HFFc6 (cell line): ENCODE data around the gene VAC14. TPM values are rescaled to one million over a fixed set of nuclear protein-coding genes. Genes with fewer than 3 reads are reported as not detected.
A peak's percentile ranks its signal among the peaks of the same experiment; 100 is the strongest.

Experiments used
- DNase-seq: peaks from one replicate; pipeline ENCODE4 v3.0.0-alpha.2; 2018
- H3K27ac Mint-ChIP-seq: 2 replicates; pipeline ENCODE4 v1.8.0; 2020; ENCODE audit warnings: mild to moderate bottlenecking, mixed read lengths
- H3K27me3 Mint-ChIP-seq: 2 replicates; pipeline ENCODE4 v1.8.0; 2021; ENCODE audit warnings: mild to moderate bottlenecking, moderate library complexity, mixed read lengths; ENCODE audit not compliant: insufficient read depth
- H3K36me3 Mint-ChIP-seq: 2 replicates; pipeline ENCODE4 v1.8.0; 2021; ENCODE audit warnings: low read depth, mixed read lengths
- H3K4me1 Mint-ChIP-seq: 2 replicates; pipeline ENCODE4 v1.8.0; 2020; ENCODE audit warnings: low read depth, mixed read lengths
- H3K4me3 Mint-ChIP-seq: 2 replicates; pipeline ENCODE4 v1.8.0; 2020; ENCODE audit warnings: mild to moderate bottlenecking, moderate library complexity, mixed read lengths
- H3K9me3 Mint-ChIP-seq: 2 replicates; pipeline ENCODE4 v1.8.0; 2020; ENCODE audit warnings: mild to moderate bottlenecking, mixed read lengths
- total RNA-seq, 6 experiments: library from RNA; stranded (reverse); fragmentation: NEBNext Ultra II Directional; extraction: Animal tissue kit (Norgen Biotek cat#: 25700); gene quantifications; 2 replicates in 1 of 6; 3 replicates in 5 of 6; pipeline ENCODE4 v1.2.3, GENCODE V29; 2021
- TF ChIP-seq, protein P1 (sequence below): fragments of 200-600 bp; sonication (generic); IDR thresholded peaks from 2 replicates; pipeline ENCODE4 v1.5.0; 2021; ENCODE audit warnings: antibody characterized with exemption, mild to moderate bottlenecking

The VAC14 gene
- total RNA-seq, 6 experiments from 2014 or later, result 34.5 to 45.5 (median 37.6) TPM

DNA sequence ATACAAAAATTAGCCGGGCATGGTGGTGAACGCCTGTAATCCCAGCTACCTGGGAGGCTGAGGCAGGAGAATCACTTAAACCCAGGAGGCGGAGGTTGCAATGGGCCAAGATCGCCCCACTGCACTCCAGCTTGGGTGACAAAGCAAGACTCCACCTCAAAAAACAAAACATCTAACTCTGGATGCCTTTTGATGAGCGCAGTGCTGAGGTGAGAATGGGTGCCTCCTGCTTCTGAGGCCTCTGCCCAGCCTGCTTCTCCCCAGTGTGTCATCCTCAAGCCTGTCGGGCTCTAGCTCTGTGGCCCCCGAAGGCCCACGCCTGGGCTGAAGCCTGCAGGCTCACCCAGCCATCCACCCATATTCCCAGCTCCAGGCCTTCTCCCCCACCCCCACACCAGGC lies 104.6 kb downstream of the VAC14 start:
- no peak for DNase-seq
- H3K36me3 Mint-ChIP-seq, result peaks cover 12% of the 10 kb centered on the region; the same call in 1 of the 2 replicates
- H3K4me1 Mint-ChIP-seq, result peaks cover 53% of the 10 kb centered on the region
- TF ChIP-seq, protein P1, sequence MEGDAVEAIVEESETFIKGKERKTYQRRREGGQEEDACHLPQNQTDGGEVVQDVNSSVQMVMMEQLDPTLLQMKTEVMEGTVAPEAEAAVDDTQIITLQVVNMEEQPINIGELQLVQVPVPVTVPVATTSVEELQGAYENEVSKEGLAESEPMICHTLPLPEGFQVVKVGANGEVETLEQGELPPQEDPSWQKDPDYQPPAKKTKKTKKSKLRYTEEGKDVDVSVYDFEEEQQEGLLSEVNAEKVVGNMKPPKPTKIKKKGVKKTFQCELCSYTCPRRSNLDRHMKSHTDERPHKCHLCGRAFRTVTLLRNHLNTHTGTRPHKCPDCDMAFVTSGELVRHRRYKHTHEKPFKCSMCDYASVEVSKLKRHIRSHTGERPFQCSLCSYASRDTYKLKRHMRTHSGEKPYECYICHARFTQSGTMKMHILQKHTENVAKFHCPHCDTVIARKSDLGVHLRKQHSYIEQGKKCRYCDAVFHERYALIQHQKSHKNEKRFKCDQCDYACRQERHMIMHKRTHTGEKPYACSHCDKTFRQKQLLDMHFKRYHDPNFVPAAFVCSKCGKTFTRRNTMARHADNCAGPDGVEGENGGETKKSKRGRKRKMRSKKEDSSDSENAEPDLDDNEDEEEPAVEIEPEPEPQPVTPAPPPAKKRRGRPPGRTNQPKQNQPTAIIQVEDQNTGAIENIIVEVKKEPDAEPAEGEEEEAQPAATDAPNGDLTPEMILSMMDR, result no peak
- peak overlapping the region; percentile 77 for H3K27ac Mint-ChIP-seq
- no peaks in the 10 kb centered on the region for H3K27me3 Mint-ChIP-seq
- no peaks in the 10 kb centered on the region for H3K9me3 Mint-ChIP-seq
- H3K4me3 Mint-ChIP-seq, result no peak overlapping the region

DNA sequence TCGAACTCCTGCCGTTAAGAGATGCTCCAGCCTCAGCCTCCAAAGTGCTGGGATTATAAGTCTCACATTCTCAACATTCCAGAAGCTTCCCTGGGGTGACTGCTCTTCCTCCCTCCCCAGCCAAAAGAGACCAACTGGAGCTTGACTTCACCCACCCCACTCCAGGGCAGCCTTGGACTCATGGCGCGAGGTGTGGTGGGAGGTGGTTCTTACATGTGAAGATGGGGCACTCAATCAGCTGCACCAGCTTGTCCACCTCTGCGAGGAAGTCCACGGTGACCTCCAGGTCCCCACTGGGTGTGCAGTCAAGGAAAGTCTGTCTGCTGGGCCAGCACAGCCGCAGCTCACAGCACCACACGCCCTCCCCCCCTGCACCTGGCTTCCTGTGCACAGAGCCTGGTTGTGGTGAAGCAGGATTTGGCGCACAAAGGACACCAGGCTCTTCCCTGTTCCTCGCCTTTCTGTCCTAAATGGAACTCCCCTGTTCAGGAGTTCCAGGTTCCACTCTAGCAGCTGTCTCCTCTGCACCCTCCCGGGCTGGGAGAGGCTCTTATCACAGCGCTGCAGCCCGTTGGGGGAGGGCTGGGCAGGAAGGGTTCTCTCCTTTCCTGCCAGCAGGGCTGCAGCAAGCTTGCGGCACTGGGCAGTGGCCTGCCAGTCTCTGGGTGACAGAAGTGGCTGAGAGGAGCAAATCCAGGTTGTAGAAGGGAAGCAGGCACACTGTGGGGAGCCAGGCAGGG lies 105.5 kb downstream of the VAC14 start:
- no peak for DNase-seq
- Mint-ChIP-seq H3K4me3 (peak overlapping the region; percentile 4; the same call in 1 of the 2 replicates), H3K4me1 (peaks cover 57% of the 10 kb centered on the region), H3K9me3 (no peaks in the 10 kb centered on the region), H3K36me3 (peaks cover 12% of the 10 kb centered on the region; the same call in 1 of the 2 replicates), H3K27me3 (peaks cover 3% of the 10 kb centered on the region; the same call in 1 of the 2 replicates), H3K27ac (peak overlapping the region; percentile 77)
- TF ChIP-seq, protein P1, result no peak

DNA sequence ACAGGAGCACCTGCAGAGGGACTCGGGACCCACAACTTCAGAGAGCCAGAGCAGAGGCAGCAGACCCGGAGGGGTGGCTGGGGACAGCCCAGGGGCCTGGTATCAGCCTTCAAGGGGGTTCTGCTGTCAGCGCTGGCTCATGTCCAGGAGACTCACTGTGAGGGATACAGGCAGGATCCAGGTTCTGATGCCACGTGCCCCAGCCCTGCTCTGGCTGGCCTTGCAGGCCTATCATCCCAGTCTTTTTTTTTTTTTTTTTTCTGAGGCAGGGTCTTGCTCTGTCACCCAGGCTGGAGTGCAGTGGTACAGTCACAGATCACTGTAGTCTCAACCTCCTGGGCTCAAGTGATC lies 106.1 kb downstream of the VAC14 start:
- Mint-ChIP-seq H3K4me1 (peaks cover 57% of the 10 kb centered on the region), H3K4me3 (no peak overlapping the region; the same call in 1 of the 2 replicates), H3K9me3 (no peaks in the 10 kb centered on the region), H3K27ac (peak overlapping the region; percentile 77), H3K36me3 (peaks cover 12% of the 10 kb centered on the region; the same call in 1 of the 2 replicates), H3K27me3 (peaks cover 5% of the 10 kb centered on the region; the same call in 1 of the 2 replicates)
- DNase-seq, result no peak
- TF ChIP-seq, protein P1, result no peak

DNA sequence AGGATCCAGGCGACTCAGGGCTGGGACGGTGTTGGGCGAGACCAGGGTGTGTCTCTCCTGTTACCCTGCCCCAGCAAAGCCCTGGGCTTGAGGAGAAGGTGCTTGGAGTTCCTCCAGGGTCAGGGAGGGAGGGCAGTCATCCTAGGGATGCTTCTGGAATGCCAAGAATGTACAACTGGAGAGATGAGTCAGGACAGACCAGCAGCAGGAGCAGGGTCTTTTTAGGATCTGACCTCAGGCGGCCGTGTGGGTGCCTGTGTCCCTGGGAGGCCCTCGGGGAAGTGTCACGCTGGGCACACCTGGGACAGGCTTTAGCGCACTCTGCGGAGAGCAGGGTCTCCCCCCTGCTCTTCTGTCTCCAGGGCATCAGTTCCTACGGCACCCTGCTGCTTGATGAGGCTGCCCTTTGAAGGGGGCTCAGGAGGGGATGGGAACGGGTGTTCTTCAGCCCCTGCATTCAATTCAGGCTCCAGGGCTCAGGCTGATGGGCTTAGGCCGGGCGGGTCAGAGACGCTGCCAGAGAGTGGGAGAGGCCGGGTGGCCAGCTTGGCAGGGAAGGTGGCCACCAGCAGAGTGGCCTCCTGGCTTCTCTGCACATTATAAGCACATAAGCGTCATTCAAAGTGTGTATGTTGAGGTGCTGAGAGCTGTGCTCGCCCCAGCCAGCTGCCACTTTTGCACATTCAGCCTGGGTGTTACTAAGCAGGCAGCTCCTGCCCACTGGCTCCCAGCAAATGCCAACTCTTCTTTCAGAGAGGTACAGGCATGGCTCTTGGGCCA lies 106.7 kb downstream of the VAC14 start:
- Mint-ChIP-seq H3K4me1 (peaks cover 57% of the 10 kb centered on the region), H3K36me3 (peaks cover 11% of the 10 kb centered on the region; the same call in 1 of the 2 replicates), H3K27me3 (peaks cover 5% of the 10 kb centered on the region; the same call in 1 of the 2 replicates), H3K4me3 (0 out of 2 replicates have a peak overlapping the region, but pooled peaks have one; percentile 47), H3K27ac (peak overlapping the region; percentile 77), H3K9me3 (no peaks in the 10 kb centered on the region)
- DNase-seq, result peak; percentile 78
- TF ChIP-seq, protein P1, result no peak

DNA sequence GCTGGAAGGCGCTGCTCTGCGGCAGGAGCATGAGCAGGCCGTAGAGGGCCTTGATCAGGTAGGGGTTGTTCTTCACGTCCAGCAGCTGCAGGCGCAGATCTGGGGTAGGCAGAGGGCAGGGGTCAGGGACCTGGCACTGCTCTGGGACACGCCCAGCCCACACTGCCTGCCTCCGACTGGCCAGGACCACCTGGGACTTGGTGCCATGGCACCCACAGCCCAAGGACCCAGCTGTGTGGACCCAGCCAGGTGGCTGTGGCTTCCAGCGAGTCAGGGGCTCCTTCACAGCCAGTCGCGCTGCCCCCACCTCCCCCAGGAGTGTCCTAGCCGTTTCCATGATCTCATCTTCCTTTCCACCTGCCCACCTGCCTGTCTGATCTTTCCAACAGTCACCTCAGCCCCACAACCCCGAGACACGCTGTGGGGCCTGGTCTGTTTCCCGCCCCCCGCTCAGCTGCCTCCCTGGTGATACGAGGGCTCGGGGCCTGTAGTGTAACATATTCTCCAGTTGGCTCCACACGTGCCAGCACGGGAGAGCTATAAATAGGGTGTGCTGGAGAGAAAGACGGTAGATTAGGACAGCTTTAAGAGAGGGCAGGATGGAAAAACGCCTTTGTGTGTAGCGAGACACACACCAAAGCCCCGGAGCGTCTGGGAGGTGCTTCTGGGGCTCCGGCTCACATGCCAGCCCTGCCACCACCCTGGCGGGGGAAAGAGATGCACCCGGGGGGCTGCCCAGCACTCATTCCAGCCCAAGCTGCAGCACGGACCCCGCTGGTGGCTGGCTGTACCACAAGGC lies 107.9 kb downstream of the VAC14 start:
- no peak for DNase-seq
- peaks cover 6% of the 10 kb centered on the region; the same call in 1 of the 2 replicates for H3K36me3 Mint-ChIP-seq
- no peaks in the 10 kb centered on the region for H3K9me3 Mint-ChIP-seq
- TF ChIP-seq, protein P1, result no peak
- H3K4me1 Mint-ChIP-seq, result peaks cover 67% of the 10 kb centered on the region
- H3K4me3 Mint-ChIP-seq, result 0 out of 2 replicates have a peak overlapping the region, but pooled peaks have one; percentile 3
- H3K27me3 Mint-ChIP-seq, result peaks cover 6% of the 10 kb centered on the region
- H3K27ac Mint-ChIP-seq, result peak overlapping the region; percentile 77
